ENCODE results near the gene PDCD1. TPM values are rescaled to one million over a fixed set of nuclear protein-coding genes. Genes with fewer than 3 reads are reported as not detected.

PDCD1 gene
- total RNA-seq, 4 donors from 2014 or later: 0.37 to 4.8 (median 0.68) TPM

DNA sequence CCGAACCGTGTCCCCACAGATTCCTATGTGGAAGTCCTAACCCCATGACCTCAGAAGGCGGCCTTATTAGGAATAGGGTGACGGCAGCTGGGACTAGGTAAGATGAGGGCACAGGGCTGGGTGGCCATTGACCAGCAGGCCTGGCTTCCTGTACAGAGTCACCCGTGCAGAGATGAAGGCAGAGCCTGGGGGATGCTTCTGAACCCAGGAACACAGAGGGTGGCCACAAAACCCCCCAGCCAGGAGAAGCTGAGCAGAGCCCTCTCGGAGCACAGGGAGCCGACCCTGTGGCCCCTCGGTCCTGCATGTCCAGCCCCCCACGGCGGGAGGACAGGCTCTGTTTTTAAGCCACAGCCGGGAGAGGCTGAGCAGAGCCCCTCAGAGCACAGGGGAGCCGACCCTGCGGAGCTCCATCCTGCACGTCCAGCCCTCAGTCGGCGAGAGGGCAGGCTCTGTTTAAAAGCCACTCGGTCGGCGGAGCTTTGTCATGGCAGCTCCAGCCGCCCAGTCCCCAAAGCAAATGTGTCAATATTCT, 2.7 kb downstream of the PDCD1 start:
- TF ChIP-seq, protein P1, sequence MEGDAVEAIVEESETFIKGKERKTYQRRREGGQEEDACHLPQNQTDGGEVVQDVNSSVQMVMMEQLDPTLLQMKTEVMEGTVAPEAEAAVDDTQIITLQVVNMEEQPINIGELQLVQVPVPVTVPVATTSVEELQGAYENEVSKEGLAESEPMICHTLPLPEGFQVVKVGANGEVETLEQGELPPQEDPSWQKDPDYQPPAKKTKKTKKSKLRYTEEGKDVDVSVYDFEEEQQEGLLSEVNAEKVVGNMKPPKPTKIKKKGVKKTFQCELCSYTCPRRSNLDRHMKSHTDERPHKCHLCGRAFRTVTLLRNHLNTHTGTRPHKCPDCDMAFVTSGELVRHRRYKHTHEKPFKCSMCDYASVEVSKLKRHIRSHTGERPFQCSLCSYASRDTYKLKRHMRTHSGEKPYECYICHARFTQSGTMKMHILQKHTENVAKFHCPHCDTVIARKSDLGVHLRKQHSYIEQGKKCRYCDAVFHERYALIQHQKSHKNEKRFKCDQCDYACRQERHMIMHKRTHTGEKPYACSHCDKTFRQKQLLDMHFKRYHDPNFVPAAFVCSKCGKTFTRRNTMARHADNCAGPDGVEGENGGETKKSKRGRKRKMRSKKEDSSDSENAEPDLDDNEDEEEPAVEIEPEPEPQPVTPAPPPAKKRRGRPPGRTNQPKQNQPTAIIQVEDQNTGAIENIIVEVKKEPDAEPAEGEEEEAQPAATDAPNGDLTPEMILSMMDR (IDR thresholded peaks at IDR 0.05): no peak
- no peak for DNase-seq (ENCODE audit: low spot score)
- no peak for ATAC-seq (ENCODE audit: low FRiP score)

DNA sequence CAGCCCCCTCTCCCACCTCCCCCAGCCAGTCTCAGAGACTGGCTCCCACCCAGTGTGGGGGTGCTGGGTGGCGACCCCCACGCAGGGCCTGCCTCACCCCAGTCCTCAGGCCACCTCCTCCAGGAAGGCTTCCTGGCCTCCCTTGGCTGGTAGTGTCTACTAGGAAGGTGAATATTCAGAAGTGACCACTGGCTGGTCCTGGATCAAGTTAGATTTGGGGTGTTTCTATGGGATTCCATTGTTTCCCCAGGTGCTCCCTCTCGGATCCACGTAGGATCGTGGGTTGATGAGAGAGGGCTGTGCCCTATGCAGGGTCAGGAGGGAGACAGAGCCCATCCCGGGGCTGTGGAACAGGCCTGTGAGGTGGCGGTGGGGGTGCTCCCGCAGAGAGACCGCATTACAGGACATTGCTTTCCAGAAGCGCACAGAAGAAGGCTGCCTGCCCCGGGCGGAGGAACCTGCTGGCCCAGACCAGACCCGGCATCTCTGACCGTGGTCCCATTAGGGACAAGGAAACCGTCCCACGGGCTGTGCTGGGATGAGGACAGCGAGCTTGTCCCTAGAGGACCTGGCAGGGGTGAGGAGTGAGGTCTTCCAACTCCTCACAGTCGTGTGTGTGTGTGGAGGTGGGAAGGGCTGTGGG, 3.3 kb downstream of the PDCD1 start:
- no peak for DNase-seq (ENCODE audit: low spot score)
- TF ChIP-seq, protein P1 (IDR thresholded peaks at IDR 0.05): no peak
- ATAC-seq (ENCODE audit: low FRiP score): no peak

DNA sequence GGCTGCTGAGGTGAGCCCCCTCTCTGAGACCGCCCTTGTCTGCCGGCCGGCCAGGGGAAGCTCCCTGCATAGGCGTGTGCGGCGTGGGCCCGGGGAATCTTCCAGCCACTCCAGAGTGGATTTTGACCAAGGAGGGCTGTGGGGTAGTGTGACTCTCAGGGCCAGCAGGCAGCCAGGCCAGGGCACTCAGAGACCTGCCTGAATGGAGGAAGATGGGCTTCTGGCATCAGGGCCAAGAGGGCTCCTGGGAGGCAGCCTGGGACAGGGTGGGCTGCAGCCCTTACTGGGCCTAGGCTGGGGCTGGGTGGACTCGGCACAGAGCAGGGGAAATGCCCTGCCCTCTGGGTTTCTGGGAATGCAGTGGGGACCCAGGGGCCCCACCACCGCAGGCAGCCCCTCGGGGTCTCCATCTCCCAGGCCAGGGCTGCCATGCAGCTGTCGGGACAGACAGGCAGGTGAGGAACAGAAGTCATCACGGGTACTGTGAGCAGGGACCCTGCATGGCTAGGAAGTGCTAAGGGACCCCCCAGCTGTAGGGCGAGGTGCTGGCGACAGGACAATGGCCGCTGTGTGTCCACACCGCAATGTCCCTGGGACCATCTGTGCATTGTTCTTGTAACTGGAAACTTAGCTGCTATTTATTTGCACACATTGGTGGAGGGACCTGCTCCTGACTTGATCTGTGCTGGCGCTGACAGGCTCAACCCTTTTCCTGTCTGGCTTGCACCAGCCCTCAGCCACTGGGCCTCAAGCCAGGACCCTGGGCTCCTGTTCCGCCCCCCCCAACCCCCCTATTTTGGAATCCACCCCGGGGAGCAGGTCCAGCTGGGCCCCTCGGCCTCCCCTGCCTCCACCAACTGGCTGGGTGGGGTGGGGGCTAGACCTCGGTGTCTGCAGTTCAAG, 4.1 kb downstream of the PDCD1 start:
- TF ChIP-seq, protein P1 (IDR thresholded peaks at IDR 0.05): no peak
- DNase-seq (ENCODE audit: low spot score) (no peak), ATAC-seq (ENCODE audit: low FRiP score) (no peak)

DNA sequence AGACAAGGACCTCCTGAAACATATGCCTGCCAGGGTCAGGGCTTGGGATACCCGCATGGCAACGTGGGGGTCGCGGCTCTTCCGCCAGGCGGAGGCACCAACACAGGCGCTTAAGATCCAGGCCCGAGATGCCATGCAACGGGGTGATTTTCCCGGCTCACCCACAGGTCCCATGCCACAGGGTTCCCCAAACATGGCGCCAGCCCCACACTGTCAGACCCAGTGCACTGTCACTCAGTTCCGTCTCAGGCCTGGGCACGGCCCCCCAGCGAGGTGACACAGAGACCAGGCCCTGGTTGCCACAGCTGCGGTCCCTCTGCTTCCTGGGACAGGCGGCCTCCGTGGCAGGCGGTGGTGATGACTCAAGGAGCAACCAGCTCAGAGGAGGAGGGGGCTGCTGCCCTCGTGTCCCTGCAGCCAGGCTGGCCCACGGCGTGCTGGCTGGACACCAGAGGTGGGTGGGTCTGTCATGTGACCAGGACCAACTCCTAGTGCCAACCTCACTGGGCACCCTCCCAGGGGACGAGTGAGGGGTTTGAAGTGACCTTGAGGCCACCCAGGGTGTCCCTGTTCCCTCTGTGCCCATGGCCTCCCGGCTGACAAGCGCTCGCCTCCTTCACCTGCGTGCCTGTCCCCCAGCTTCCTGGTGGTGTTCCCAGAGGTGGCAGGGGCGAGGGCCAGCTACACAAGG, 4.9 kb downstream of the PDCD1 start:
- TF ChIP-seq, protein P1 (IDR thresholded peaks at IDR 0.05): no peak
- DNase-seq (ENCODE audit: low spot score) (no peak), ATAC-seq (ENCODE audit: low FRiP score) (no peak)

DNA sequence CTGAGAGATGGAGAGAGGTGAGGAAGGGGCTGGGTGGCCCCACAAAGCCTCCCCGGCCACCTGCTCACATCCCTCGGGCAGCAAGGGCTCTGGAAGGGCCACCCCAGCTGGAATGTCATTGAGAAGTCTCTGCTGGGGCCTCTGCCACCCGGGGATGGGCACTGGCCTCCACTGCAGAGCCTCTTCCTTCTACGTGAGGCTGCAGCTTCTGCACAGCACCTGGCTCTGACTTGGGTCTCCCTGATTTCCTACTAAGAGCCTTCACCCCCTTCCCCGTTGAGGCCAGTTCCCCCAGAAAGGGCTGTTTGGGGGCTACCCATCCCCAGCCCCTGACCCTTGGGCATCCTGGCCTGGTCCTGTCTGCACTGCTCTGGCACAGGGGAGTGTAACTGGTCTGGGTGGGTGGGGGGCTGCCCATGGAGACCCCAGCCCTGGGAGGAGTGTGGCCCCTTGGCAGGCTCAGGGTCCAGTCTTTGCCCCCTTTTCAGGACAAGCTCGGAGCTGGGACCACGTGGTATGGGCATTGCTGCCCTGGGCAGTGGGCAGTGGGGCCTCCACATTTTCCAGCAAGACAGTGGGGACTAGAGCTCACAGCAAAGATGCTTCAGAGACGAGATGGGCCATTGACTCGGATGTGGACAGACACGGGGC, 5.6 kb downstream of the PDCD1 start:
- DNase-seq (ENCODE audit: low spot score) (no peak), ATAC-seq (ENCODE audit: low FRiP score) (no peak)
- TF ChIP-seq, protein P1 (IDR thresholded peaks at IDR 0.05): no peak

DNA sequence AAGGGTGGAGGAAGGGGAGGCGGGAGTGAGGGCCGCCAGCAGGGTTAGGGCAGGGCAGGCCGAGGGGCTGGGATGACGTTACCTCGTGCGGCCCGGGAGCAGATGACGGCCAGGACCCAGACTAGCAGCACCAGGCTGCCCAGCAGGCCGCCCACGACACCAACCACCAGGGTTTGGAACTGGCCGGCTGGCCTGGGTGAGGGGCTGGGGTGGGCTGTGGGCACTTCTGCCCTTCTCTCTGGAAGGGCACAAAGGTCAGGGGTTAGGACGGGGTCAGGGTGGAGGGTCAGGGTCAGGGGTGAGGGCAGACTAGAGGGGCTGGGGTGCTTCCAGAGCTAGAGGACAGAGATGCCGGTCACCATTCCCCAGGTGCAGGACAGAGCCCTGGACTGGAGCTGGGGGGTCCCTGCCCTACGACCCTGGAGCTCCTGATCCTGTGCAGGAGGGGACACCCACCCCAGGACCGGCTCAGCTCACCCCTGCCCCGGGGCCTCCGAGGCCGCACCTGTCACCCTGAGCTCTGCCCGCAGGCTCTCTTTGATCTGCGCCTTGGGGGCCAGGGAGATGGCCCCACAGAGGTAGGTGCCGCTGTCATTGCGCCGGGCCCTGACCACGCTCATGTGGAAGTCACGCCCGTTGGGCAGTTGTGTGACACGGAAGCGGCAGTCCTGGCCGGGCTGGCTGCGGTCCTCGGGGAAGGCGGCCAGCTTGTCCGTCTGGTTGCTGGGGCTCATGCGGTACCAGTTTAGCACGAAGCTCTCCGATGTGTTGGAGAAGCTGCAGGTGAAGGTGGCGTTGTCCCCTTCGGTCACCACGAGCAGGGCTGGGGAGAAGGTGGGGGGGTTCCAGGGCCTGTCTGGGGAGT, 6.3 kb downstream of the PDCD1 start:
- TF ChIP-seq, protein P1 (IDR thresholded peaks at IDR 0.05): no peak
- ATAC-seq (ENCODE audit: low FRiP score) (no peak), DNase-seq (ENCODE audit: low spot score) (no peak)

All from omental fat pad (tissue), 4 donors.